ENCODE results near the gene NUP210L.

NUP210L gene

GRCh38 chr1:153968408-153968807 lies 186.5 kb downstream of the NUP210L start:
- H3K9me3 ChIP-seq (ENCODE audit: control insufficient read depth, insufficient read depth, low read length): no peaks in the 10 kb centered on the region
- peaks cover 7% of the 10 kb centered on the region for H3K36me3 ChIP-seq (ENCODE audit: control insufficient read depth, insufficient read depth, low read length)
- H3K27me3 ChIP-seq (ENCODE audit: control insufficient read depth, insufficient read depth, low read length): no peaks in the 10 kb centered on the region
- H3K4me1 ChIP-seq (ENCODE audit: control insufficient read depth, insufficient read depth, low read length): no peaks in the 10 kb centered on the region
- H3K4me3 ChIP-seq (ENCODE audit: low read depth, low read length): peak overlapping the region; percentile 83
- peak overlapping the region; percentile 79 for H3K9ac ChIP-seq (ENCODE audit: low read depth, low read length)

- Histone ChIP-seq H3K4me1 (ENCODE audit: control insufficient read depth, insufficient read depth, low read length) (no peaks in the 10 kb centered on the region), H3K4me3 (ENCODE audit: low read depth, low read length) (peak overlapping the region; percentile 83), H3K9me3 (ENCODE audit: control insufficient read depth, insufficient read depth, low read length) (no peaks in the 10 kb centered on the region)
Measured at GRCh38 chr1:153968000-153968363, 186.9 kb downstream of the NUP210L start.

DNA sequence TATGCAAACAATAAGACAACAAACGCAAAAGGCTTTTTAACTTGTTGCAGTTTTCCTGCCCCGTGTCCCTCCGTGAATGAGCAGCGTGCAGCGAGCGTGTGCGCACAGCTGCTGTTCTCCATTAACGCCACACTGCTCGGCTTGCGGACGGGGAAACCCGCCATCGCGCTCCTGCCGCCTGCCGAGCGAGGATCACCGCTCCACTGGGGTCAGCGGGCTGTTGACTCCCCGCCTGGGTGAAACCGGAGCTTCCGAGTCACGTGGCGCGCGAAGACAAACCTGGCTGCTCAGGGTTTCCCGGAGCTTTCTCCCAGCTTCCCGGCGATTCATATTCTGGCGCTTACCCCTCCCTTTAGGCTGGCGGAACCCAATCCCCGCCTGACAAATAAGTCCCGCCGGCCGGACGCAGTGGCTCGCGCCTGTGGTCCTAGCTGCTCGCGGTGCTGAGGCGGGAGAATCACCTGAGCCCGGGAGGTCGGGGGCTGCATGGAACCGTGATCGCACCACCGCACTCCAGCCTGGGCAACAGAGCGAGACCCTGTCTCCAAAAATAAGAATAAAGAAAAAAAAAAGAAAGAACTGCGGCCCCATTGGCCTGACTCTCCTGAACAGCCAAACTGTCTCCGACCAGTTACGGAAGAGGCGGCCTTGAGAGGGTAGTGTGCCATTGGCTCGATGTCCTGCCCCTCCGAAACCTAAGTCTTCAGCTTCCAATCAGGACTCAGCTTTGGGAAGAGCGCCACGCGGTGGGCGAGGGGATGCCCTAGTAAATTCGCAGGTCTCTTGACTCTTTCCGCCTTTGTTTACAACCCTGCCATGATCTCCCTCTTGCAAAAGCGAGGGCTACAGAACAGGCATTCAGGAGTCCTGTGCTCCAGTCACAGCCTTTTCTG lies 187.5 kb downstream of the NUP210L start, which contains the start of gene CREB3L4:
TSS of gene CREB3L4 (plus strand) at position 796 of the 893 bp plus-strand sequence. CDS start 624 bp downstream, outside the sequence.
- Histone ChIP-seq H3K4me3 (ENCODE audit: low read depth, low read length) (peak within 1 kb of the TSS; percentile 83), H3K9ac (ENCODE audit: low read depth, low read length) (peak within 1 kb of the TSS; percentile 80), H3K4me1 (ENCODE audit: control insufficient read depth, insufficient read depth, low read length) (no peaks in the 10 kb centered on the region), H3K36me3 (ENCODE audit: control insufficient read depth, insufficient read depth, low read length) (peaks cover 7% of the 10 kb centered on the region), H3K9me3 (ENCODE audit: control insufficient read depth, insufficient read depth, low read length) (no peaks in the 10 kb centered on the region), H3K27me3 (ENCODE audit: control insufficient read depth, insufficient read depth, low read length) (no peaks in the 10 kb centered on the region)

More at GRCh38 chr1:153968000-153968363, 186.9 kb downstream of the NUP210L start:
- Histone ChIP-seq H3K27me3 (ENCODE audit: control insufficient read depth, insufficient read depth, low read length) (no peaks in the 10 kb centered on the region), H3K9ac (ENCODE audit: low read depth, low read length) (peak overlapping the region; percentile 79), H3K36me3 (ENCODE audit: control insufficient read depth, insufficient read depth, low read length) (peaks cover 7% of the 10 kb centered on the region)

DNA sequence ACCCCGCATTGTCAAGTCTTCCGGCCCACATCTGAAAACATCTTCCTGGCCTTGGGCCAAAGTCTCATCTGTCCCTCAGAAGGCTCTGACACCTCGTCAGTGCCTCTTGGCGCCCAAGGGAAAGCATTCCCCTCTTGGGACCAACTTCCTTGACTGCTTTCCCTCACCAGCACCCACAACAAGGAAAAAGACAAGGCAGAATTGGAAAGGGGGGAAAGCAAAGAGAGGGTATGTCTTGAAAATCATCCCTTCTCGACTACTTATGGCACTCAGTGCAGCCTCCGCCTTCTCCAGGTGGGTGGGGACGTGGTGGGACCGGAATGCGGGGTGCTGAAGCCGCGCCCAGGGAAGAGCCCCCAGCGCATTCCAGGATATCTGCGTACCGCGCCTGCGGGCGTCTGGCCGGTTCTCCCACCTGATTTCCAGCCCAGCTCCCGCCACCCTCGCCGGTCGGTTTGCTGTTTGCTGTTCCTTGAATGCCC lies 191.0 kb downstream of the NUP210L start:
- Histone ChIP-seq H3K27me3 (ENCODE audit: control insufficient read depth, insufficient read depth, low read length) (no peaks in the 10 kb centered on the region), H3K36me3 (ENCODE audit: control insufficient read depth, insufficient read depth, low read length) (peaks cover 12% of the 10 kb centered on the region), H3K9me3 (ENCODE audit: control insufficient read depth, insufficient read depth, low read length) (no peaks in the 10 kb centered on the region), H3K9ac (ENCODE audit: low read depth, low read length) (peak overlapping the region; percentile 55), H3K4me3 (ENCODE audit: low read depth, low read length) (peak overlapping the region; percentile 98), H3K4me1 (ENCODE audit: control insufficient read depth, insufficient read depth, low read length) (peaks cover 12% of the 10 kb centered on the region)

DNA sequence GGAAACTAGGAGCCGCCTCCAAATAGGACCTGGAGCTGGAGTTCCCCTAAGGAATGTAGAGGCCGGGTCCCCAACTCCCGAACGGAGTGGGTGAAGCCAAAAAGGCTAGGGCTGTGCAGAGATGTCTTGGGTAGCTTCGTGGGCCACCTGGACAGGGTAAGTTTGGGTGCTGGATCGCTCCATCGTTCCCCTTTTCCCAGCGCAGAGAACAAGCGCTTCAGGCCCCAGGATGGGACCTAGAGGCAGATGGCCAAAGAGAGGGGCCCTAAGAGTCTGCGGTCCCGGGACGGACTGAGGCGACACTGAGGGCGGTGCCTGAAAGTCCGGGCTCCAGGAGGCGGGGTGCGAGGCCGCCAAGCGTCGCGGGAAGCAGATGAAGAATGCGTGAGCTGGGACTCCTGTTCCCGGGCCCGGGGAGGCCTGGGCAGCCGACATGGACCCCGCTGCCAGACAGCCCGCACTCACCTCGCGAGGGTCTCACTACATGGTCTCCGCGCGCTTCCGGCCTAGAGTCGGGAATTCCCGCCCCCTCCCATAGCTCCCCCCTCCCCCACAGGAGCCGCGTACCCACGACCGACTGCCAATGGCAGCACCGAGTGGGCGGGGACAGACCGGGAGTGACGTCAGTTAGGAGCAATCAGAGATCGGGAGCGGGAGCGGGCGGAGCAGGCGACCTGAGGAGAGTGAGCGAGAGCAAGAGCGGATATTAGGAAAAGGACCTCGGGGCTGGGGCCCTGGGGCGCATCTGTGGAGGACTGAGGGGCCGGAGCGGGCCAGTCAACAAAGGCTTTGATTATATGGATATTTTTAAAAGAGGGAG lies 191.6 kb downstream of the NUP210L start, which contains the start of gene SLC39A1:
TSS of gene SLC39A1 (minus strand) at position 508 of the 820 bp plus-strand sequence. CDS start 822 bp downstream, outside the sequence.
- no peaks in the 10 kb centered on the region for H3K27me3 ChIP-seq (ENCODE audit: control insufficient read depth, insufficient read depth, low read length)
- H3K4me1 ChIP-seq (ENCODE audit: control insufficient read depth, insufficient read depth, low read length): peaks cover 13% of the 10 kb centered on the region
- H3K36me3 ChIP-seq (ENCODE audit: control insufficient read depth, insufficient read depth, low read length): peaks cover 12% of the 10 kb centered on the region
- peak within 1 kb of the TSS; percentile 84 for H3K9ac ChIP-seq (ENCODE audit: low read depth, low read length)
- H3K4me3 ChIP-seq (ENCODE audit: low read depth, low read length): peak within 1 kb of the TSS; percentile 98
- H3K9me3 ChIP-seq (ENCODE audit: control insufficient read depth, insufficient read depth, low read length): no peaks in the 10 kb centered on the region

- Histone ChIP-seq H3K27me3 (ENCODE audit: control insufficient read depth, insufficient read depth, low read length) (no peaks in the 10 kb centered on the region), H3K9ac (ENCODE audit: low read depth, low read length) (peak overlapping the region; percentile 84), H3K4me1 (ENCODE audit: control insufficient read depth, insufficient read depth, low read length) (peaks cover 13% of the 10 kb centered on the region), H3K9me3 (ENCODE audit: control insufficient read depth, insufficient read depth, low read length) (no peaks in the 10 kb centered on the region), H3K36me3 (ENCODE audit: control insufficient read depth, insufficient read depth, low read length) (peaks cover 12% of the 10 kb centered on the region), H3K4me3 (ENCODE audit: low read depth, low read length) (peak overlapping the region; percentile 98)
Measured at GRCh38 chr1:153962088-153963029, 192.5 kb downstream of the NUP210L start.

DNA sequence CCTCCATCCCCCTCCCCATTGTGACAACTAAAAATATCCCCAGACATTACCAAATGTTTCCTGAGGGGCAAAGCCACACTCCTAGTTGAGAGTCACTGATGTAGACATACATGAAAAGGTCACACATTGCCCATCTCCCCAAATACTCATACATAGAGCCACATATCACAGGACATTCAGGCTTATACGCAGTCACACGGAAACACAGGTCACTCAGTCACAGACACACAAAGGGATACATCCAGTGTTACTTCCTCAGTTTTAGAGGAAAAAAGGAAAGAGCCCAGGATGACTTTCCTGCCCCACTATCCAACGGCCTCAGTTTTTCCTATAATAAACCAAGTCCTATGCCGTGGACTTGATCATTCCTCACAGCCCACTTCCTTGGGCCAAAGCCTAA lies 193.5 kb downstream of the NUP210L start:
- Histone ChIP-seq H3K9me3 (ENCODE audit: control insufficient read depth, insufficient read depth, low read length) (no peaks in the 10 kb centered on the region), H3K9ac (ENCODE audit: low read depth, low read length) (peak overlapping the region; percentile 84), H3K27me3 (ENCODE audit: control insufficient read depth, insufficient read depth, low read length) (no peaks in the 10 kb centered on the region), H3K36me3 (ENCODE audit: control insufficient read depth, insufficient read depth, low read length) (peaks cover 12% of the 10 kb centered on the region), H3K4me1 (ENCODE audit: control insufficient read depth, insufficient read depth, low read length) (peaks cover 16% of the 10 kb centered on the region), H3K4me3 (ENCODE audit: low read depth, low read length) (peak overlapping the region; percentile 98)

GRCh38 chr1:153960206-153960605 lies 194.7 kb downstream of the NUP210L start:
- Histone ChIP-seq H3K9ac (ENCODE audit: low read depth, low read length) (no peak overlapping the region), H3K36me3 (ENCODE audit: control insufficient read depth, insufficient read depth, low read length) (peaks cover 12% of the 10 kb centered on the region), H3K27me3 (ENCODE audit: control insufficient read depth, insufficient read depth, low read length) (no peaks in the 10 kb centered on the region), H3K9me3 (ENCODE audit: control insufficient read depth, insufficient read depth, low read length) (no peaks in the 10 kb centered on the region), H3K4me1 (ENCODE audit: control insufficient read depth, insufficient read depth, low read length) (peaks cover 16% of the 10 kb centered on the region), H3K4me3 (ENCODE audit: low read depth, low read length) (no peak overlapping the region)

DNA sequence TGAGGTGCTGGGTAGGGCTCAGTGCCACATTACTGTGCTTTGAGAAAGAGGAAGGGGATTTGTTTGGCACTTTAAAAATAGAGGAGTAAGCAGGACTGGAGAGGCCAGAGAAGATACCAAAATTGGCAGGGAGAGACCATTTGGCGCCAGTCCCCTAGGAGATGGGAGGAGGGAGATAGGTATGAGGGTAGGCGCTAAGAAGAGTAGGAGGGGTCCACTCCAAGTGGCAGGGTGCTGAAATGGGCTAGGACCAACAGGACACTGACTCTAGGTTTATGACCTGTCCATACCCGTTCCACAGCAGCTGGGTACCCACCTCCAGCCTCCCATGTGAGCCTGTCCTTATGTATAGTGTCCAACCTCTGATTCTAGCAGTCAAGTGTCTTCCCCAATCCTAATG lies 195.4 kb downstream of the NUP210L start:
- Histone ChIP-seq H3K4me3 (ENCODE audit: low read depth, low read length) (no peak overlapping the region), H3K9me3 (ENCODE audit: control insufficient read depth, insufficient read depth, low read length) (no peaks in the 10 kb centered on the region), H3K36me3 (ENCODE audit: control insufficient read depth, insufficient read depth, low read length) (peaks cover 14% of the 10 kb centered on the region), H3K9ac (ENCODE audit: low read depth, low read length) (no peak overlapping the region), H3K4me1 (ENCODE audit: control insufficient read depth, insufficient read depth, low read length) (peaks cover 16% of the 10 kb centered on the region), H3K27me3 (ENCODE audit: control insufficient read depth, insufficient read depth, low read length) (no peaks in the 10 kb centered on the region)

DNA sequence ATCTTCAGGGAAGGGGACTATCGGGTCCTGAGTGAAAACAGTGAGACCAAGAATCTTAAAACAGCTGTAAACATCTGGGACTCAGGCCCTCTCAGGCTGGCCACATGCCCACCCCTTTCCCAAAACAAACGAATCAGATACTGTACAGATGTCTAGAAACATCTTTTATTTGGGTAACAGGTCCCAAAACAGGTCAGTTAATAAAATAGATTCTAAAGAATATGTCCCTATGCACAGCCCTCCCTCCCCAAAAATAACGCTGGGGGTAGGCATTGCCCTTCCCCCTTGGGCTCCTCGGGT lies 196.0 kb downstream of the NUP210L start:
- Histone ChIP-seq H3K9ac (ENCODE audit: low read depth, low read length) (no peak overlapping the region), H3K4me1 (ENCODE audit: control insufficient read depth, insufficient read depth, low read length) (peaks cover 16% of the 10 kb centered on the region), H3K4me3 (ENCODE audit: low read depth, low read length) (no peak overlapping the region)

More for the DNA sequence above, 196.0 kb downstream of the NUP210L start:
- Histone ChIP-seq H3K9me3 (ENCODE audit: control insufficient read depth, insufficient read depth, low read length) (no peaks in the 10 kb centered on the region), H3K36me3 (ENCODE audit: control insufficient read depth, insufficient read depth, low read length) (peaks cover 14% of the 10 kb centered on the region), H3K27me3 (ENCODE audit: control insufficient read depth, insufficient read depth, low read length) (no peaks in the 10 kb centered on the region)

All from iPS-15b (cell line).